BLaER1 treated with 17β-estradiol and CSF1 and Interleukin-3, amounts not matched to agents 10 nM and 100 nM (cell line): ENCODE results near the gene LCN1.

Source experiments
- H3K27ac ChIP-seq, 11 experiments: shearing (Covaris generic); formaldehyde crosslinking; 2 replicates each; pipeline ENCODE4 v1.8.1; 2022
- H3K27me3 ChIP-seq, 11 experiments: shearing (Covaris generic); formaldehyde crosslinking; 2 replicates each; pipeline ENCODE4 v1.8.1; 2022
- H3K36me3 ChIP-seq, 11 experiments: shearing (Covaris generic); formaldehyde crosslinking; 2 replicates each; pipeline ENCODE4 v1.8.1; 2022
- H3K4me1 ChIP-seq, 10 experiments: shearing (Covaris generic); formaldehyde crosslinking; 2 replicates each; pipeline ENCODE4 v1.8.1; 2022
- H3K4me2 ChIP-seq, 11 experiments: shearing (Covaris generic); formaldehyde crosslinking; 2 replicates each; pipeline ENCODE4 v1.8.1; 2022
- H3K4me3 ChIP-seq, 10 experiments: shearing (Covaris generic); formaldehyde crosslinking; 2 replicates each; pipeline ENCODE4 v1.8.1; 2022
- H3K9ac ChIP-seq, 11 experiments: shearing (Covaris generic); formaldehyde crosslinking; 2 replicates each; pipeline ENCODE4 v1.8.1; 2022
- H3K9me3 ChIP-seq, 11 experiments: shearing (Covaris generic); formaldehyde crosslinking; replicated peaks in 1 of 11; 2 replicates each; pipeline ENCODE4 v1.8.1; 2022
- H4K20me1 ChIP-seq, 11 experiments: shearing (Covaris generic); formaldehyde crosslinking; 2 replicates each; pipeline ENCODE4 v1.8.1; 2022
- Cebpa-rat ChIP-seq, 11 experiments: shearing (Covaris generic); IDR thresholded peaks; 2 replicates each; pipeline ENCODE4 v1.8.1; 2022

The LCN1 gene

DNA sequence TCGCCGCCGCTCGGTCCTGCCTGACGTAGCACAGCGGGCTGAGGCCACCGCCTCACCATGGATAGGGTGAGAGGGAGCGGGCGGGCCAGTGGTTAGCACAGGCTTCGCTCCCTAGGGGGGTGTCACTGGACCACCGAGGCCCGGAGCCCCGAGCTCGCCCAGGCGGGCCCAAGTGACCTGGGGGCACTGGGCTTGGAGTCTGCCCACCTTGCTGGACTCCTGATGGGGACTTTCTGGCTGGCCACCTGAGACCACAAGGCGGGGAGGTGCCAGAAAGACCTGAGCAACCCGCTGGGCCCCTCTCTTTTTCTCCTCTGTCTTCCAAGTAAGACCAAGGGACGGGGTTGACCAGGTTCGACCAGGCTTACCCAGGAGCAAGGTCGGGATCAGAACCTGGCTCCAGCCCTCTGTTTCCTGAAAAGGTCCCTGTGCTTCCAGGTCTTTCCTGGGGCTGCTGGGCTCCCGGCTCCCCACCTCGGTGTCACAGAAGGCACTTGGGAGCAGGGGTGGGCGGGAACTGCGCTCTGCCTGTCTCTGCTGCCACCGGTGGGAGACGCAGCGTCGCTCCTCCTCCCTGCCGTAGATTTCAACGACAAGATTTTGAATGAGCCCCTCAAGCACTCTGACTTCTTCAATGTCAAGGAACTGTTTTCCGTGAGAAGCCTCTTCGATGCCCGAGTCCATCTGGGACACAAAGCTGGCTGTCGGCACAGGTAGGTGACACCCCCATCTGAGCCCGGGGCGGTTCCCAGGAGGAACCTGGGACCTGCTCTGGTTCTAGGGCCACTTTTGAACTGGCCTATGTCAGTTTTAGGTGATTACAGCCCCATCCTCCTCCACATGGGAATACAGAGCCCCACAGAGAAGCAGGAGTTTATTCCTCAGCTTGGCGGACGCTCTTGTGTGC lies 19.7 kb upstream of the LCN1 start:
- H3K4me3 ChIP-seq: peak overlapping the region; percentile 87 to 99 (median 96)
- H4K20me1 ChIP-seq: peaks cover 31 to 69% (median 54%) of the 10 kb centered on the region in 11 experiments; a peak in 21 of 22 replicates
- H3K36me3 ChIP-seq: peaks cover 23 to 48% (median 44%) of the 10 kb centered on the region in 11 experiments
- TF ChIP-seq Cebpa-rat (IDR thresholded peaks at IDR 0.05): no peak
- no peaks in the 10 kb centered on the region for H3K9me3 ChIP-seq
- H3K4me2 ChIP-seq: peak overlapping the region; percentile 98 to 100 (median 99)
- peaks cover 18 to 37% (median 29%) of the 10 kb centered on the region in 10 experiments for H3K4me1 ChIP-seq
- peak overlapping the region; percentile 90 to 99 (median 95) for H3K9ac ChIP-seq
- peak overlapping the region; percentile 75 to 96 (median 90) for H3K27ac ChIP-seq
- no peaks in the 10 kb centered on the region for H3K27me3 ChIP-seq

DNA sequence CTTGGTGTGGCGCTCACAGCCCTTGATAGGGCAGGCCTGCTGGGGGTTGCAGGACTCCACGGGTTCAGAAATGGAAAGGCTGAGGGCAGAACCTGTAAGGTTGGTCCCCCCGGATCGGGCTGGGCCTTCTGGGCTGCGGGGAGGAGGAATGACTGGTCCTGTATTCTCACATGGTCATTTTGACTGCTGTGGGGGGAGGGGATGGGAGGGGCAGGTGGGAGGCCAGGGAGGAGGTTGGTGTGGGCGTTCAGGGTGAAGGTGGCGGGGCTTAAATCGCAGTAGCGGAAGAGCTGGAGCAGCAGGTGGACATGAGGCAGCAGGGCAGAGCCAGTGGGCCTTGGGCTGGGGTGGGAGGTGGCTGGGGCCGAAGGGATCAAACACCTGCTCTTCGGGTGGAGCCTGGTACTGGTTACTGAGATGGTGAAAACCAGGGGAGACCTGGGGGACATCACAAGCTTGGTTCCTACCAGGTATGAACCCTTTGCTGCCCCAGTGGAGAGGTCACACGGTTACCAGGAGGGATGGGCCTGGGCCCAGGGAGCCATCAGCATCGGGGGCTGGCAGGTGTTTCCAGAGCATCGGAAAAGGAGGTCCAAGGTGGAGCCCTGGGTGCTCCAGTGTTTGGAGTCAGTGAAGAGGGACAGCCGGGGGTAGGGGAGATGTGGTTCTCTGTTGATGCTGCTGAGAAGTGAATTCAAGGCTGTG lies 18.9 kb upstream of the LCN1 start:
- peak overlapping the region; percentile 90 to 99 (median 95); a peak in 20 of 22 replicates for H3K9ac ChIP-seq
- H3K9me3 ChIP-seq: no peaks in the 10 kb centered on the region
- H3K4me3 ChIP-seq: peak overlapping the region in 9 of 10 experiments; percentile 87 to 99 (median 97); a peak in 15 of 20 replicates
- peaks cover 31 to 71% (median 55%) of the 10 kb centered on the region in 11 experiments; a peak in 21 of 22 replicates for H4K20me1 ChIP-seq
- H3K36me3 ChIP-seq: peaks cover 23 to 48% (median 44%) of the 10 kb centered on the region in 11 experiments
- peak overlapping the region; percentile 98 to 100 (median 99) for H3K4me2 ChIP-seq
- 0 out of 22 replicates have a peak overlapping the region, but pooled peaks of 1 of the 11 experiments have one; percentile 93 for H3K27ac ChIP-seq
- peaks cover 18 to 37% (median 29%) of the 10 kb centered on the region in 10 experiments for H3K4me1 ChIP-seq
- no peaks in the 10 kb centered on the region for H3K27me3 ChIP-seq
- TF ChIP-seq Cebpa-rat (IDR thresholded peaks at IDR 0.05): no peak

DNA sequence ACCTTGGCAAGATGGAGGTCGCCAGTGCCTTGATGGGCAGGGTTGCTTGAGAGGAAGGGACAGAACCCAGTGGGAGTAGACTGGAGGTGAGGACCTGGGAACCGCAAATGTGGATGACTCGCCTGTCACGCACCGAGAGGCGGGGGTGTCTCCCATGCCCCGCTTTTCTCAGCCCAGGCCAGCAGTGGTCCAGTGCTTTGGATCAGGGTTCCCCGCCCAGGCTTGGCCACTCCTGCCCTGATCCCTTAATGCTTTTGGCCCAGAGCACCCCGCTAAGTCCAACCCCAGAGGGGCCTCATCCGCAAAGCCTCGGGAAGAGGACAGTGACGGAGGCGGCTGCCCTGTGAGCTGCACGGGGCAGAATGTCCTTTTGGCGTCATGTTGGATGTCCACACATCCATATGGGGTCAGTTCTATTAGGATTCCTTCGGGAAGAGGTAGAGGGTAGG lies 18.3 kb upstream of the LCN1 start:
- peaks cover 18 to 37% (median 29%) of the 10 kb centered on the region in 10 experiments for H3K4me1 ChIP-seq
- peaks cover 0 to 5% (median 0%) of the 10 kb centered on the region in 11 experiments; a peak in 6 of 22 replicates for H3K9me3 ChIP-seq
- no peak overlapping the region for H3K27ac ChIP-seq
- peak overlapping the region in 2 of 10 experiments; percentile 23 to 28; a peak in 1 of 20 replicates for H3K4me3 ChIP-seq
- H4K20me1 ChIP-seq: peaks cover 31 to 71% (median 55%) of the 10 kb centered on the region in 11 experiments; a peak in 21 of 22 replicates
- no peaks in the 10 kb centered on the region for H3K27me3 ChIP-seq
- no peak for TF ChIP-seq Cebpa-rat (IDR thresholded peaks at IDR 0.05)
- peak overlapping the region in 7 of 11 experiments; percentile 98 to 100 (median 99); a peak in 8 of 22 replicates for H3K4me2 ChIP-seq
- H3K36me3 ChIP-seq: peaks cover 23 to 48% (median 44%) of the 10 kb centered on the region in 11 experiments
- H3K9ac ChIP-seq: peak overlapping the region in 4 of 11 experiments; percentile 17 to 97 (median 94); a peak in 3 of 22 replicates

DNA sequence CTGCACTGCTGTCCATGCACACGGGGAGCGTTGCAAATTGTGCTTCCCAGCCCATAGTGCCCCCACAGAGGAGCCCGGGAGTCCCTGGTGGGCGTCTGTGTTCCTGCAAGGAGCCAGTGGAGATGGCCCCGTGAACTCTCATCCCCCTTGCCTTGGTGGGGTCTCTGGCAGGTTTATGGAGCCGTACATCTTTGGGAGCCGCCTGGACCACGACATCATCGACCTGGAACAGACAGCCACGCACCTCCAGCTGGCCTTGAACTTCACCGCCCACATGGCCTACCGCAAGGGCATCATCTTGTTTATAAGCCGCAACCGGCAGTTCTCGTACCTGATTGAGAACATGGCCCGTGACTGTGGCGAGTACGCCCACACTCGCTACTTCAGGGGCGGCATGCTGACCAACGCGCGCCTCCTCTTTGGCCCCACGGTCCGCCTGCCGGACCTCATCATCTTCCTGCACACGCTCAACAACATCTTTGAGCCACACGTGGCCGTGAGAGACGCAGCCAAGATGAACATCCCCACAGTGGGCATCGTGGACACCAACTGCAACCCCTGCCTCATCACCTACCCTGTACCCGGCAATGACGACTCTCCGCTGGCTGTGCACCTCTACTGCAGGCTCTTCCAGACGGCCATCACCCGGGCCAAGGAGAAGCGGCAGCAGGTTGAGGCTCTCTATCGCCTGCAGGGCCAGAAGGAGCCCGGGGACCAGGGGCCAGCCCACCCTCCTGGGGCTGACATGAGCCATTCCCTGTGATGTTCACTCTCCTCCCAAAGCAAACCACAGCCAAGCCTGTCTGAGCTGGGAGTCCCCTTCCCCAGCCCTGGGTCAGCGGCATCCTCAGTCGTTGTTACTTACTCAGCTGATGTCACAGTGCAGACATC lies 17.6 kb upstream of the LCN1 start:
- H3K9me3 ChIP-seq: peaks cover 4 to 12% (median 6%) of the 10 kb centered on the region in 11 experiments
- H3K27me3 ChIP-seq: no peaks in the 10 kb centered on the region
- TF ChIP-seq Cebpa-rat (IDR thresholded peaks at IDR 0.05): no peak
- H3K27ac ChIP-seq: no peak overlapping the region
- peaks cover 18 to 37% (median 29%) of the 10 kb centered on the region in 10 experiments for H3K4me1 ChIP-seq
- peaks cover 23 to 48% (median 44%) of the 10 kb centered on the region in 11 experiments for H3K36me3 ChIP-seq
- H4K20me1 ChIP-seq: peaks cover 31 to 71% (median 55%) of the 10 kb centered on the region in 11 experiments; a peak in 21 of 22 replicates
- H3K9ac ChIP-seq: no peak overlapping the region
- no peak overlapping the region for H3K4me2 ChIP-seq
- no peak overlapping the region for H3K4me3 ChIP-seq

GRCh38 chr9:135504262-135505243 lies 16.7 kb upstream of the LCN1 start:
- no peak overlapping the region for H3K9ac ChIP-seq

DNA sequence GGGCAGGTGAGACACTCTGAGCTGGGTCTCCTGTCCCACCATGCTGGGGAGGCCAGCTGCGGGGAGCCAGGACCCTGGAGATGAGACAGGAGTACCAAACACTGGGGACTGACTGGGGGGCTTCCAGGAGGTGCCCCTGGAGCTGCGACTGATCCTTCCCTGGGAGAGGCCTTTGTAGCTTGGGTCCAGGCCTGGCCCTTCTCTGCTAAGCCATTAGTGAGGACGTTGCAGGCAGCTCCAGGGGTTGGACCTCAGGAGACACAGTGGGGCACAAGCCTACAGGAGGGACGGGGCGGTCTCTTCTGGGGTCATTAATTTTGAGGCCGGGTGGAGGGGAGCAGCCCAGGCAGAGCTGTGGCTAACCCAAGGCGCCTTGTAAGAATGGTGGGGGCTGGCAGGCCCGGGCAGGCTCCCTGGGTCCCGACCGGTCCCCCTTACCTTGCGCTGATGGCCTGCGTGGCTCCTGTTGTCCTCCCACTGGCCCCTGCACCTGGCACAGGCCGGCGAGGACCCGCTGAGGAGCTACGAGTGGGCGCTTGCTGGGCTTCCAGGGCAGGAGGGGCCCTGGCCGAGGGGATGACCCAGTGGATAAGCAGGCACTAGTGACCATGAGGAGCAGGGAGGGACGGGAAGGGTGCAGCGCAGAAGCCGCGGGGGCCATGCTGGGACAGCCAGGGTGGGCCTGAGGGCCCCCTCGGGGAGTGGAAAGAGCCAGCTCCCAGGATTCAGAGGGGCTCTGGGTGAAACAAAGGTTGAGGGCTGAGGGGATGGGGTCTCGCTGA lies 15.6 kb upstream of the LCN1 start:
- H3K4me2 ChIP-seq: no peak overlapping the region
- H4K20me1 ChIP-seq: peaks cover 31 to 66% (median 52%) of the 10 kb centered on the region in 11 experiments; a peak in 21 of 22 replicates
- no peak for TF ChIP-seq Cebpa-rat (IDR thresholded peaks at IDR 0.05)
- H3K9ac ChIP-seq: no peak overlapping the region
- no peaks in the 10 kb centered on the region for H3K27me3 ChIP-seq
- H3K27ac ChIP-seq: no peak overlapping the region
- H3K4me3 ChIP-seq: no peak overlapping the region
- peaks cover 23 to 48% (median 44%) of the 10 kb centered on the region in 11 experiments for H3K36me3 ChIP-seq
- peaks cover 11 to 25% (median 16%) of the 10 kb centered on the region in 10 experiments for H3K4me1 ChIP-seq
- peaks cover 15 to 26% (median 19%) of the 10 kb centered on the region in 11 experiments for H3K9me3 ChIP-seq

More at GRCh38 chr9:135504262-135505243, 16.7 kb upstream of the LCN1 start:
- Histone ChIP-seq H3K36me3 (peaks cover 23 to 48% (median 44%) of the 10 kb centered on the region in 11 experiments), H3K4me3 (no peak overlapping the region), H3K4me2 (no peak overlapping the region; a peak in 1 of 22 replicates), H3K27me3 (no peaks in the 10 kb centered on the region), H3K9me3 (peaks cover 13 to 21% (median 15%) of the 10 kb centered on the region in 11 experiments), H3K27ac (no peak overlapping the region), H4K20me1 (peaks cover 31 to 66% (median 52%) of the 10 kb centered on the region in 11 experiments; a peak in 21 of 22 replicates), H3K4me1 (peaks cover 11 to 29% (median 20%) of the 10 kb centered on the region in 10 experiments)
- no peak for TF ChIP-seq Cebpa-rat (IDR thresholded peaks at IDR 0.05)
